Dermis microvascular lymphatic vessel endothelial cell (primary cell): Measurements from ENCODE around the gene FSTL4. TPM values are rescaled to one million over a fixed set of nuclear protein-coding genes. Genes with fewer than 3 reads are reported as not detected.
"Not testable (repeated sequence)": the region's sequence is repeated elsewhere in the genome, so short reads cannot be mapped to it uniquely, and the experiment has no call there.

Experiments
- DNase-seq, 2 donors: peaks; one replicate each; pipeline versions ENCODE4 v3.0.0 to v3.0.0-alpha.2; 2010; ENCODE audit warnings: low read depth in 2 of 2
- total RNA-seq: library from RNA; depleted of rRNA; stranded (reverse); fragments of >200 nt; gene quantifications from 2 replicates; pipeline ENCODE4 v1.2.1, GENCODE V29; 2014

The FSTL4 gene
- total RNA-seq, 1 donor from 2014 or later = under 0.01 TPM

DNA sequence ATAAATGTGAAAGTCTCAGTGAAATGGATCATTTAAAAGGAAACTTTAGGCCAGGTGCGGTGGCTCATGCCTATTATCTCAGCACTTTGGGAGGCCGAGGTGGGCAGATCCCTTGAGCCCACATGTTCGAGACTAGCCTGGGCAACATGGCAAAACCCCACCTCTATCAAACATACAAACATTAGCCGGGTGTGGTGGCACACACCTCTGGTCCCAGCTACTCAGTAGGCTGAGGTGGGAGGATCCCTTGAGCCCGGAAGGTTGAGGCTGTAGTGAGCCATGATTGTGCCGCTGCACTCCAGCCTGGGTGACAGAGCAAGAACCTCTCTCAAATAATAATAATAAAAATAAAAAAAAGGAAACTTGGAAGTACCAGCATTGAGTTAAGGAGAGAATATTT lies 384.4 kb downstream of the FSTL4 start:
- no peak for DNase-seq

- DNase-seq = no peak
These were observed 385.3 kb downstream of the FSTL4 start for GRCh38 chr5:133227082-133227481.

DNA sequence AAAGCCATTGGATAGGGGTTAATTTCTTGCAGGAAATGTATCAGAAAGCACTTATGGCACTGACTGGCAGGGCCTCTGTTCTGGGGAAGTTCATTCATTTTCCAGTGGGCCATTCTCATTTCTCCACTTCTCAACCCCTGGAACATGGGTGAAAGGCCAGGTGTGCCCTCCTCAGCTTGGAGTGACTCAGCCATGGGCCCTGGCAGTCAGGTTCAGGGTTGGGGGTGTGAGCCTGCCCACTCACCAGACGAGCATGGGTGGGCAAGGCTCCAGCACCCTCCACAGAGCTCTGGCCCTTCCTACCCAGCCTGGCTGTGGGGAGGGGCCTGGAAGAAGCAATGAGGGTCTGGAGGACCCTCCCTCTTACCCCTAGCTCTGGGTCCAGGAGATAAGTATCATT lies 386.2 kb downstream of the FSTL4 start:
- DNase-seq = no peak

GRCh38 chr5:133225671-133226152 lies 386.6 kb downstream of the FSTL4 start:
- peak in 1 of 2 donors; percentile 25 for DNase-seq

DNA sequence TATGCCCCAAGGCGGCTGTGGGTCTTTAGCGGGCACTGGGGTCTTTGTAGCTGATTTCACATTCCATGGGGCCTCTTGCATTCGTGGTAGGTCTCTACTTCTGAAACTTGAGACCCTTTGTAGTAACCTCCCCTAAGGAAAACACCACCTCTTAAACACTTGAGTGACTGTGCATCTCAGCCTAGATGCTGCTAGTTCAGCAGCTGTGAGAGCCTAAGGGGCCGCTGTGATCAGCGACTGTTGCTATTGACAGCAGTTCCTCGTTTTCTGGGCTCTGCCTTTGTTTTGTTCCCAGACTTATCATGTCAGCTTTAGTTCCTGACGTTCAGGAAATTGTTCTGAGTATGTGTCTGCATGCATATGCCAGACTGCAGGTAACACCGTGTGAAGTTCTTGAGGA lies 389.4 kb downstream of the FSTL4 start:
- peak; percentile 83 to 88 for DNase-seq

DNA sequence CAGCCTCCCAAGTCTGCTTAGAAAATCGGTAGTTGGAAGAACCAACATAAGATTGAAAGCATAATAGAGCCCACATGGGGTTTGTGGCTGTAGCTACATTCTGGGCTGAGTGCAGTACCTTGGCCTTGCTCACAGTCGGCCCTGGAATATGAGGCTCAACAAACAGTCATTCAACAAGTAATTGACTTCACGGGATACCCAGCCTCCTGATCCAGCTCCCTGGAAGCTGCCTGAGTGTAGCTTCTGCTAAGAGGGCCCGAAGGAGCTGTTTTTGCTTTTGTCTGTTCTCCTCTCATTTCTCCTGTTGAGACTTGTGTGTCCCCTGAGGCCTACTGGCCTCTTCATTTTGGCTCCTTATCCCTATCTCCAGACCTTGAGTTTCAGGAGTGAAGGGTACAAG lies 389.8 kb downstream of the FSTL4 start:
- DNase-seq = no peak

DNA sequence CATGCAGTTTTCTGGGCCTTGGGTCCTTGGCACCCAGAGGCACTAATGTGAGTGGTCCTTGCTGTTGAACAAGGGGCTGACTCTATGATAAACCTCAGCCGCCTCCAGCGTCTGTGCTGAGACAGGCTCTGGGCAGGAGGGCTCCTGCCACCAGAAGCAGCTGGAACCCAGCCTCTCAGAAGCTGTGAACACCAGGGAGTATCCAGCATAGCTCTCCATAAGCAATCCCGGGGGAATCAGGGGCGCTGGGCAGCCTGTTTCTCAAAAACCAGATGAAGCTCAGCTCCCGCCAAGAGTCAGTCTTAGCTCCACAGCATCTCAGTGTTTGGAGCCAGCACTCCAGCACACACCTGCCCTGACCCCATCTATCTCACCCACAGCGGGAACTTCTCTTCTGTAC lies 390.3 kb downstream of the FSTL4 start:
- no peak for DNase-seq

DNA sequence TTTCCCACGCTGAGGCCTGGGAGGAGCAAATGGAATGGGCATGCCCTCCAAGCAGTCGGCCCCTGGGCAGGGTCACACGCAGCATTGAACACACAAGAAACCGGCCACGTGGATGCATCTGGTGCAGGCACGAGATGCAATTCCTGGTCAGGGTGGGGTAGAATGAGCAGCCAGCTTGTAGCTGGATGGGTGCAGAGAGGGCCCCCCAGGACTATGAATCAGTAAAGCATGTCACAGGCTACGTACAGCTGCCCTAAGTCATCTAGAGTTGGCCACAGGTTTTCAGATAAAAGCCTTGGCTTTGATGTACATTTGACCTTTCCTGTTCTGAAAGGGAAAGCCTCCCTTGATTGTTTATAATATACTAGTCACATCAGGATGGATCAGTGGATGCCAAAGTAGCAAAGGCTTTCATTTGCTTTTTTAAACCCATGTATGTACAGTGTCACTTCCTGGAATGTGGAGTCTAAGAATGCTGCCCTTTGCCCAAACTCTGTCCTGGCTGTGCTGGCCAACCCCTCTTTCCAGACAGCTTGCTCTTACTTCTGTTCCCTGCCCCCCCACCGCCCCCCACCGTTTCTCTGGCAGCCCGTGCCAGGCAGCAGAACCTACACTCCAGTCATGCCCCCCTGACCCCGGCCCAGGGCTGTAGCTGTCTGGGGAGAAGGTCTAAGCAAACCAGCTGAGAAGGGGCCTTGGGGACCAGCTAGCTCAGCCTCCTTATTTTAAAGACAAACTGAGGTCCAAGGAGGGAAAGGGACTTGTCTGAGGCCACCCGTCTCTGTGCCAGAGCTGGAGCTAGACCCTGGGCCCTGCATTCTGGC lies 391.3 kb downstream of the FSTL4 start:
- peak; percentile 55 to 69 for DNase-seq

GRCh38 chr5:133219296-133219695 lies 393.0 kb downstream of the FSTL4 start:
- no peak for DNase-seq

GRCh38 chr5:133216138-133216537 lies 396.2 kb downstream of the FSTL4 start:
- not testable (repeated sequence) for DNase-seq

- DNase-seq = peak; percentile 12 to 78
These were observed 398.1 kb downstream of the FSTL4 start for GRCh38 chr5:133214153-133214820.

DNA sequence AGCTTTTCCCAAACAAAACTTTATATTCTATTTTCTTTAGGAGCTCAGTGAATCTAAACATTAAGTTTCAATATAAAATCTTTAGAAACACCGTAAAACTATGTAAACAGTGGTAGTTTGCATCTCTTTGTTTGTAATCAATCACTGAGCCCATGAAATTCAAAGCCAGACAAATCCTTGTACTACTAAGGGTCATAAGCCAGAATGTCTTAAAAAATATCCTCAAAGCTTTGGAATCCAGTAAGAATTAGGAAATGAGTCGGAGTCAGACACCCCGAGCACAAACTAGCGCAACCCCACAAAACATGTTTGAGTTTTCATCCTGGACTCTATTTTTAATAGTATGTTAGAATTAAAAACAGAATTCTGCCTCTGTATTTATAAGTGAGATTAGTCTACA lies 406.7 kb downstream of the FSTL4 start:
- DNase-seq = no peak

GRCh38 chr5:133205204-133205603 lies 407.1 kb downstream of the FSTL4 start:
- DNase-seq = no peak

DNA sequence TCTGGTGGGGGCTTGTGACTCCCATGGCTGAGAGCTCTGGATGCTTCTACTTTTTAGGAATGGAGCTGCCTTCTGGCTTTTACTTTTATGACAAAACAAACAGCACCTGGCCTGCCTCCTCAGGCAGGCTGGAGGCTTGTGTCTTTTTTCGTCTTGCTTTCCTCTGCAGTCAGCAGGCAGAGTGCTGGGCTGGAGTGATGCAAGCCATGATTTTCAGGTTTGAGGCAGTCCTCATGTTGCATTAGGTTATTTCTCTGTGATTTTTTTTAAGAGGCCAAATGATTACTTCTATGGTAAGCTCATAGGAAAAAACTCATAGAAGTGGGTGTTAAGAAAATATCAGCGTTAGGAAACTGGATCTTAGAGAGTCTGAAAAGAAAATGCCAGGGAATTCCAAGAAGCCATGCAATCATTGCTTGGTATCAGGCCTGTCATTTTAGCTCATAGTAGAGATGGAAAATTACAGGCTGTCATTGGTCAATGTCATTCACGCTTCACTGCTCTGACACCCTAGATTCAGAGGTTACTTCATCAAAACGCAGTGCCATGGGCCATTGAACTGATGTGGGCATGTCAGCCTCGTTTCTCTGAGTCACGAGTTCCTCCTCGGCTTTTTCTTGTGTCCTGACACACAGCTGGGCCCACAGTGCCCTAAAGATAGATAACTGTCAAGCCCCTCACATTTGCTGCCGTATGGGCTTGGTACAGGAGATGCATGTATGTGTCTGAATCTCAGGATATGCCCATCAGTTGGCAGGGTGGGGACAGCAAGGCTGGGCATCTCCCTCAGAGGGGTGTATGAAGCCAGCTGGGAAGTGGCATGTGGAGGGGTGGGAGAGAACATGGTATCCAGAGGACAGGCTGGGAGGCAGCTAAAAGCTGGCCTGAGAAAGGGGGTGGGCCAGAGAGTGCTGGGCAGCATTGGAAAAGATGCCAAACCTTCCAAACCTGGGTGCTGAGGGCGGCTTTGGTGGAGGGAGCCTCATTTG lies 408.7 kb downstream of the FSTL4 start:
- DNase-seq = no peak

DNA sequence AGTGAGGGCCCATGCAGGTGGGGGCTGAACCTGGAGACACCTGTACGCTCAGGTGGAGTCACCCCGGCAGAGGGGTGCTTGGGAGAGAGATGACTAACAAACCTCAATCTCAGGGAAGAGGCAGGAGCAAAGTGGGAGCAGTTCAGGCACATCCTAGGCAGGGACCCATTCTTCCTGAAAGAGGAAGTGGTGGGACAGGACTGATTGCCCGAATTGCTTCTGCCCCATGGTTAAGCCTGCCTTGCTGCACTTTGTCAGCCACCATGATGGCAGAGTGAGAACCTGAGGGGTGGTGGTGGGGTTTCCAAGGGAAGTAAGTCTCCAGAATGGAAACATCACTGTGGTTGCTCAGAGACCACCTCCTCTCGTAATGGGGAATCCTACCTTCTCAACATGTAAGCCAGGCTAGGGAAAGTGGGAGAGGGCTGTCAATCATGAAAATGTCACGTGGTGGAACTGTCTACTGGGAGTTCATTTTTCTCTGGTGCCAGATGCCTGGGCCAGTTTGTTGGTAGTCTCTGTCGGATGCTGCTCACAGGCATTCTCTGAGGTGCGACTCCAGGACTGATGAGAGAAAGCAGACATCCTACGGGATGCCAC lies 410.2 kb downstream of the FSTL4 start:
- DNase-seq = no peak

DNA sequence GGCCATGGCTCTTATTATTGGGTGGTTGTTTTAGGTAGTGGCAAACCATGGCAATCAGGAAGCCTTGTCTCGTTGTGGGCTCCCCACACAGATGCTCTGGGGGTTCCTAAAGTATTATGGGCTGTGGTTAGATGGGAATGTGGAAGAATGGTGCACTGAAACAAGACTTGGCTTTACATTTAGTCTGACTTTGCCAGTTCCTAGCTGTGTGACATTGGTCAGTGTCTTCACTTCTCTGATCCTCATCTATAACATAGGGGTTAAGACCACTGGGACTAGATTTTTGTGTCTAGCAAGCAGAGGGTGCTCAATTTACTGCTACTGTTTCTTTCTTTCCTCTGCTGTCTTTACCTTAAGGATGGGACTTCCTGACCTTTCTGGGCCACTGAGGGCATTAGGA lies 411.0 kb downstream of the FSTL4 start:
- DNase-seq = no peak

DNA sequence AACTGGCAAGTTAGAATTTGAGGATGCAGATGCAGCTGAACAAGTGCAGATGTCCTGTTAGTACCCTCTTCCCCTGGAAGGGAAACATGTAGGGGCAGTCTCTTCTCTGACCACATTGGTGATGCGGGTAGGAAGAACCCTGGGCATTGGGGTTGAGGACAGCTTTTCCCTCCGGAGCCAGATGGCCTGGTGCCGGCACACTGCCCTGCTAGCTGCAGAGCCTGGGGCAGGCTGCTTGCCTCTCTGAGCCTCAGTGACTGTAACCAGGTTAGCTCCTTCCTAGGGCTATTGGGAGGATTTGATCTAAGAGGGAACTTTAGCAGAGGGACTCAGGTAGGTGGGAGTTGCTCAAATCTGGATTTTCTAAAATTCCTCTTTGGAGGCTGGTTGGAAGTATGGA lies 412.1 kb downstream of the FSTL4 start:
- DNase-seq = no peak

DNA sequence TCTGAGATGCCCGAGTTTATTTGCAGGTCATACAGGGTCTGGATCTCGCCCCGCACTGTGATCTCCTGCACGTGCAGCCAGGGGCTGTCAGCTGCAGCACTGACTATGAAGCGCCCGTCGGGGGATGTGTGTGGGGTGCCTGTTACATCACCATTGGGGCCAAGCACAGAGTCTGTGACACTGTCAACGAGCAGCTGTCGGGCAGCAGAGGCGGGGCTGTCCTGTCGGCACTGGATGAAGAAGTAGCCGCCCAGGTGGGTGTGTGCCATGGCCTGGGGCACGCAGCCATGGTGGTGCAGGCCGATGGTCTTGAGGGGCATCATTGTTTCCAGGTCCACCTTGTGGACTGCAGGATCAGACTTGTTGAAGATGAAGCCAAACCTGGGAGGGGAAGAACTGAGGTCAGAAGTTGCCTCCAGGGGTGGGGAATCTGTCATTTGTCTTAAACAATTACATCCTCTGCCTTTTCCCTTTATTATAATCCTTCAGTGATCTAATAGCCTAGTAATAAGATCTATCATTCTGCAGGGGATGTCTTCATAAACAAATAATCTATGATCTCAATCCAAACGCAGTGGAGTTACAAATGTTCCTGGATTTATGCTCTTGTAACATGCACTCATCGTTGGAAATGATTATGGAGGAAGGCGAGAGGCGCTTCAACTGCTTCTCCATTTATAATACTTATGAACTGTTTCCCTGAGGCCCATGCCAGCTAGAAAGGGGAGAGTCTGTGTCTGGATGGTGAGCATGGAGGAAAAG lies 412.7 kb downstream of the FSTL4 start:
- DNase-seq = no peak

GRCh38 chr5:133198511-133198910 lies 413.8 kb downstream of the FSTL4 start:
- no peak for DNase-seq

- no peak for DNase-seq
These were observed 415.8 kb downstream of the FSTL4 start for GRCh38 chr5:133196441-133197085.
